ENCODE data around the gene EXOC3L1.

The EXOC3L1 gene

GRCh38 chr16:67190041-67190440, at the start of gene EXOC3L1:
Gene EXOC3L1, minus strand, starts transcription at chr16:67190136. Its CDS starts 460 bp downstream, at chr16:67189676.
- Histone ChIP-seq H3K27me3 (no peaks in the 10 kb centered on the region), H3K36me3 (peaks cover 7 to 21% (median 15%) of the 10 kb centered on the region in 3 donors), H3K9me3 (no peaks in the 10 kb centered on the region), H3K27ac (no peak within 1 kb of the TSS), H3K4me1 (peaks cover 12 to 39% (median 30%) of the 10 kb centered on the region in 4 donors), H3K4me3 (no peak within 1 kb of the TSS)
- intact Hi-C loops (cut with DNase I; ENCODE audit: low total_unique reads), result no loop called here
- no peak for DNase-seq
- no peak for TF ChIP-seq CTCF (IDR thresholded peaks at IDR 0.05)

DNA sequence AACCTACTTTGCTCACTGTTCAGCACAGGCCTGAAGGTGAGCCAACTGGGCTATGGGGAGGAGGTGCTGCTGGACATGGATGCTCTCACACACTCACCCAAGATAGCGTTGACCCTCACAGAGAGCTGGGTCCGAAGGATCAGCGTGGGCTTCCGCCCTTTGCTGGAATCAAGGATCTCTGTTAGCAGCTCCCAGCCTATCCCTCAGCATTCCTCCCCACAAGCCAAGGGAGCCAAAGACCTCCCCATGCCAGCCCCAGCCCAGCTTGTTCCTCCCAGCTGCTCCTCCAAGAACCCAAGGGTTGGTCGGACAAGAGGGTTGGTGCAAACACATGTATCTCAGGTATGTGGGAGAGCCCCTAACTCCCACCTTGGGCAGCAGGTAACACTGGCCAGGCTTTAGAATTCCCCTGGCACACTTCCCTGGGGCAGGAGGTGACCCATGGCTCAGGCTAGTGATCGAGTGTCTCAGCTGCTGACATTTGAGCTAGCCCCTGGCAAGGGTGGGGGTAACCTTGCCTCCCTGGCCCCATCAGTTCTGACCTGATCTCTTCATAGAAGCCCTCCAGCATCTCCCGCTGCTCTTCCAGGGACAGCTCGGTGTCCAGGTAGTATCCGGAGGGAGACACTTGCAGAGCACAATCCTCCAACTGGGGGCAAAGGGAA, 49.0 kb upstream of the EXOC3L1 start:
- intact Hi-C loops (cut with DNase I; ENCODE audit: low total_unique reads), result no loop called here
- Histone ChIP-seq H3K4me1 (peaks cover 0 to 34% (median 24%) of the 10 kb centered on the region in 4 donors), H3K36me3 (peaks cover 14 to 56% (median 47%) of the 10 kb centered on the region in 3 donors), H3K9me3 (no peaks in the 10 kb centered on the region), H3K27me3 (no peaks in the 10 kb centered on the region), H3K4me3 (no peak overlapping the region), H3K27ac (no peak overlapping the region)
- no peak for TF ChIP-seq CTCF (IDR thresholded peaks at IDR 0.05)
- peak in 1 of 2 donors; percentile 6 for DNase-seq

DNA sequence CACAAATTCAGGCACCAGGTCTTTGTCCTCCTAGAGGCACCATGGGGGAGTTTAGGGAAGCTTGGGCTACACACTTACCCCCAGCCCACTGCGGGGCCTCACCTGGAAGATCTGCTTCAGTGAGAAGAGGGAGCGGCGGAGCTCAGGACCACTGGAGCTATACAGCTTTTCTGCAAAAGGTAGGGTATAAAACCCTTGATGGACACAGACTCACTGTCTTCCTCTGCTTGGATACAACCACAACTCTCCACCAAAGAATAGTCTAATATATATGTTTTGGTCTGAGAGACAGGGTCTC, 48.3 kb upstream of the EXOC3L1 start:
- H3K36me3 ChIP-seq, result peaks cover 14 to 63% (median 54%) of the 10 kb centered on the region in 3 donors
- intact Hi-C loops (cut with DNase I; ENCODE audit: low total_unique reads), result no loop called here
- no peak overlapping the region for H3K4me3 ChIP-seq
- DNase-seq, result no peak
- peaks cover 0 to 28% (median 20%) of the 10 kb centered on the region in 4 donors for H3K4me1 ChIP-seq
- H3K27ac ChIP-seq, result no peak overlapping the region
- H3K9me3 ChIP-seq, result no peaks in the 10 kb centered on the region
- no peaks in the 10 kb centered on the region for H3K27me3 ChIP-seq
- TF ChIP-seq CTCF (IDR thresholded peaks at IDR 0.05), result no peak

GRCh38 chr16:67237396-67238277, 47.7 kb upstream of the EXOC3L1 start:
- intact Hi-C loops (cut with DNase I; ENCODE audit: low total_unique reads), result no loop called here

More at GRCh38 chr16:67237396-67238277, 47.7 kb upstream of the EXOC3L1 start:
- peak in 1 of 2 donors; percentile 20 for DNase-seq
- H3K4me1 ChIP-seq, result peaks cover 0 to 28% (median 20%) of the 10 kb centered on the region in 4 donors
- H3K9me3 ChIP-seq, result no peaks in the 10 kb centered on the region
- no peaks in the 10 kb centered on the region for H3K27me3 ChIP-seq
- TF ChIP-seq CTCF (IDR thresholded peaks at IDR 0.05), result no peak
- no peak overlapping the region for H3K4me3 ChIP-seq
- H3K36me3 ChIP-seq, result peaks cover 14 to 64% (median 59%) of the 10 kb centered on the region in 3 donors
- no peak overlapping the region for H3K27ac ChIP-seq

Data from tibial artery (tissue), 4 donors.